ENCODE data around the gene TMEM267.
"Not testable (repeated sequence)": the region's sequence is repeated elsewhere in the genome, so short reads cannot be mapped to it uniquely, and the experiment has no call there.

The TMEM267 gene

GRCh38 chr5:43483298-43484105 lies at the start of gene TMEM267:
TMEM267 (minus strand) TSS chr5:43483865; CDS start chr5:43453969, 29,896 bp downstream.
- peak; percentile 90 for DNase-seq

- DNase-seq: no peak
These were observed 47.0 kb upstream of the TMEM267 start for GRCh38 chr5:43530648-43531047.

GRCh38 chr5:43523662-43524072 lies 40.0 kb upstream of the TMEM267 start:
- DNase-seq: no peak

GRCh38 chr5:43520615-43521014 lies 37.0 kb upstream of the TMEM267 start:
- no peak for DNase-seq

GRCh38 chr5:43515678-43516048 lies 32.0 kb upstream of the TMEM267 start:
- DNase-seq: no peak

- DNase-seq: peak; percentile 94
These were observed 31.4 kb upstream of the TMEM267 start, which contains the start of gene C5orf34 for GRCh38 chr5:43514816-43515677. C5orf34 (minus strand) TSS chr5:43515148; CDS start chr5:43509339, 5,809 bp downstream.

GRCh38 chr5:43514471-43514815 lies 30.8 kb upstream of the TMEM267 start:
- DNase-seq: no peak

GRCh38 chr5:43514025-43514424 lies 30.4 kb upstream of the TMEM267 start:
- DNase-seq: no peak

GRCh38 chr5:43511062-43511461 lies 27.4 kb upstream of the TMEM267 start:
- DNase-seq: not testable (repeated sequence)

- DNase-seq: no peak
These were observed 14.9 kb upstream of the TMEM267 start for GRCh38 chr5:43498581-43498980.

GRCh38 chr5:43497311-43498104 lies 13.8 kb upstream of the TMEM267 start:
- DNase-seq: no peak

GRCh38 chr5:43491326-43491725 lies 7.7 kb upstream of the TMEM267 start:
- DNase-seq: no peak

- no peak for DNase-seq
These were observed 2.7 kb upstream of the TMEM267 start for GRCh38 chr5:43486353-43486752.

- DNase-seq: no peak
These were observed 1.7 kb upstream of the TMEM267 start for GRCh38 chr5:43485406-43485805.

GRCh38 chr5:43484106-43484849 lies 613 bp upstream of the TMEM267 start:
- DNase-seq: peak; percentile 89

GRCh38 chr5:43482490-43483297 lies 971 bp downstream of the TMEM267 start:
- no peak for DNase-seq

- DNase-seq: no peak
These were observed 13.8 kb downstream of the TMEM267 start for GRCh38 chr5:43469671-43470391.

GRCh38 chr5:43467100-43467499 lies 16.6 kb downstream of the TMEM267 start:
- DNase-seq: no peak

- DNase-seq: not testable (repeated sequence)
These were observed 18.2 kb downstream of the TMEM267 start for GRCh38 chr5:43465455-43465854.

- no peak for DNase-seq
These were observed 22.6 kb downstream of the TMEM267 start for GRCh38 chr5:43461066-43461465.

GRCh38 chr5:43456556-43456955 lies 27.1 kb downstream of the TMEM267 start:
- no peak for DNase-seq

Data from CD4-positive, alpha-beta T cell treated with Interleukin-12 subunit alpha and Interleukin-12 subunit beta, for 1 hour (primary cell).